IPS-15b (cell line): ENCODE measurements around the gene AEBP2.
"Not testable (repeated sequence)": the region's sequence is repeated elsewhere in the genome, so short reads cannot be mapped to it uniquely, and the experiment has no call there.

Experiments
- H3K27me3 ChIP-seq: one replicate; pipeline ENCODE4 v1.6.1; 2013; ENCODE audit warnings: low read length; ENCODE audit not compliant: control insufficient read depth, insufficient read depth
- H3K36me3 ChIP-seq: one replicate; pipeline ENCODE4 v1.6.1; 2013; ENCODE audit warnings: low read length; ENCODE audit not compliant: control insufficient read depth, insufficient read depth
- H3K4me1 ChIP-seq: one replicate; pipeline ENCODE4 v1.6.1; 2013; ENCODE audit warnings: mild to moderate bottlenecking, low read length; ENCODE audit not compliant: control insufficient read depth, insufficient read depth
- H3K4me3 ChIP-seq: one replicate; pipeline ENCODE4 v1.5.1; 2013; ENCODE audit warnings: low read depth, low read length
- H3K9ac ChIP-seq: one replicate; pipeline ENCODE4 v1.6.1; 2013; ENCODE audit warnings: low read depth, mild to moderate bottlenecking, low read length
- H3K9me3 ChIP-seq: one replicate; pipeline ENCODE4 v1.6.1; 2013; ENCODE audit warnings: mild to moderate bottlenecking, low read length; ENCODE audit not compliant: control insufficient read depth, insufficient read depth

AEBP2 gene

DNA sequence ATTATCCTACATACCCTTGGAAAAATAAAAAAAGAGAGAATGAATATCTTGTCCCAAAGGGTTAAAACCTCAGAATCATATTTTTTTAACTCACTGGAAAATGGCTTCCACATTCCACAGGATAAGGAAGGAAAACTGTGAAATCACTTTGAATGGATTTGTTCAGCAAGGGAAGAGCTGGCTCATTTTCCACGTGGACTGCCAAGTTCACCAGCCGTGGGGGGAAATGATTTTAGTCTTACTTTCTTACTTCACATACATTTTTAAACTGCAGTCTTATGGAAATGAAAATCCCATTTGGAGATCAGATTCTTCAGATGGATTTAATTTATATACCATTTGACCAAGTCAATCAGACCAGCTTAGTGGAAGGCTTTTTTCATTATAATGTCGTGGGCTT, 29.9 kb upstream of the AEBP2 start:
- Histone ChIP-seq H3K4me3 (no peak overlapping the region), H3K9me3 (no peaks in the 10 kb centered on the region), H3K27me3 (no peaks in the 10 kb centered on the region), H3K9ac (no peak overlapping the region), H3K4me1 (peaks cover 26% of the 10 kb centered on the region), H3K36me3 (no peaks in the 10 kb centered on the region)

DNA sequence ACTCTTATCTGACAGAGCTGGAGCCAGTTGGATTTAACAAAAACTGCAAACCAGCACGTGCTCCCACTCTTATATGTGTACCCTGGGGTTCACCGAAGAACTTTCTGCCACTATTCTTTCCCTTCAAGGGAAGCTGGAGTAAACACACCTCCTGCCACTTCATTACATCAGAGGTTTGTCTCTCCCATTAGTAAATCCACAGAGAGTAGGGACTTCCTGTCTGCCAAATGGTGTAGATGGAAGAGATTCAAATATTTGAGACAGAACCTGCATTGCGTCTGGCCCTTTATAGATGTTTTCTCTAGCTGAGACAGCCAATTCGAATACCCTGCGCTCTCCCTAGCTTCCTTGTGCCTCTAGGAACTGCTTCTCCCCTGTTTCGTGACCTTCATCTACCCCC, 29.1 kb upstream of the AEBP2 start:
- H3K9ac ChIP-seq = no peak overlapping the region
- H3K36me3 ChIP-seq = no peaks in the 10 kb centered on the region
- H3K4me1 ChIP-seq = peaks cover 26% of the 10 kb centered on the region
- H3K27me3 ChIP-seq = no peaks in the 10 kb centered on the region
- no peak overlapping the region for H3K4me3 ChIP-seq
- H3K9me3 ChIP-seq = no peaks in the 10 kb centered on the region

GRCh38 chr12:19410629-19411185, 28.6 kb upstream of the AEBP2 start:
- Histone ChIP-seq H3K9me3 (no peaks in the 10 kb centered on the region), H3K9ac (no peak overlapping the region), H3K4me1 (peaks cover 26% of the 10 kb centered on the region), H3K36me3 (no peaks in the 10 kb centered on the region), H3K4me3 (no peak overlapping the region), H3K27me3 (no peaks in the 10 kb centered on the region)

DNA sequence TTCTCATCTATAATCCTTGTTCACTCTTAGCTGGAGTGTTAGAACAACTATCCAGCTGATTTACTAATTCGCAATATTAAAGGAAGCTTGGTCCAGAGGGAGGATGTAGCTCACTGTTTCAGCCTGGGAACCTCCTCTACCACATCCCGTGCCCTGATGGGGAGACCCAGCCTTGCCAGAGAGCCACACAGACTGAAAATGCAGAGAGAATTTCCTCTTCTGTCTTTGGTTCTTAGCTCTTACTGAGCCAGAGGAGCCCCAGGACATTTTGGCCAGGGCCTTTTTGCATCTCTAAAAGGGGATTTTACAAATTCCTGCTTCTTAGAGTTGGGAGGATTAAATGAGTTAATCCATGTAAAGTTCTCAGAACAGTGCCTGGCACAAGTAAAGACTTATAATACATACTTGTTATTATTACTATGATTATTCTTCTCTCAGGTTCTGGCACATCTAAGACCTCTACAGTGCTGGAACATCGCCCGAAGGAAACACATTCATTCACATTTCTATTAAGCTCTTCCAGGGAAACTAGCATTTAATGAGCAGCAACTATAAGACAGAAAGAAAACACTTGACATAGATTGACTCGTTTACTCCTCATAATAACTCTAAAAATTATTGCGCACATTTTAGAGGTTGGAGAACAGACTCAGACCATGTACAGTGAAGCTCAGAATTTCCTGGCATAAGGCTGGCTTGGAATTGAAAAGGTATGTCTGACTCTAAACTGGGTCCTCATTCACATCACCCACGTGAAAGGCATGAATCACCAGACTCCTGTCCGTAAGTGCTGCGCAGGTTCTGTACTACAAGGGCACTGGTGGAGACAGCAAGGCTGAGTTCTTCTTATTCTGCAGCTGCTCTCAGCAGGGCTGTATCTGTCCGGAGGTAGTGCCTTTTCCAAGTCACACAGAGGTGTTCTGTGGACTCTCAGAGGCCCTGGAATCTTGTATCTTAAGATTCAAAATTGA, 27.8 kb upstream of the AEBP2 start:
- H3K4me1 ChIP-seq = peaks cover 26% of the 10 kb centered on the region
- H3K9ac ChIP-seq = no peak overlapping the region
- H3K9me3 ChIP-seq = no peaks in the 10 kb centered on the region
- H3K36me3 ChIP-seq = no peaks in the 10 kb centered on the region
- no peaks in the 10 kb centered on the region for H3K27me3 ChIP-seq
- H3K4me3 ChIP-seq = no peak overlapping the region

- Histone ChIP-seq H3K27me3 (no peaks in the 10 kb centered on the region), H3K4me3 (no peak overlapping the region), H3K4me1 (peaks cover 26% of the 10 kb centered on the region), H3K9me3 (no peaks in the 10 kb centered on the region), H3K9ac (no peak overlapping the region), H3K36me3 (no peaks in the 10 kb centered on the region)
Observed at GRCh38 chr12:19412844-19413243, 26.4 kb upstream of the AEBP2 start.

- peaks cover 26% of the 10 kb centered on the region for H3K4me1 ChIP-seq
- H3K27me3 ChIP-seq, H3K9me3 ChIP-seq, H3K36me3 ChIP-seq, H3K9ac ChIP-seq, H3K4me3 ChIP-seq: not testable (repeated sequence)
Observed at GRCh38 chr12:19413582-19413981, 25.7 kb upstream of the AEBP2 start.

- H3K9ac ChIP-seq = no peak overlapping the region
- peaks cover 12% of the 10 kb centered on the region for H3K4me1 ChIP-seq
- H3K27me3 ChIP-seq = no peaks in the 10 kb centered on the region
- H3K9me3 ChIP-seq = no peaks in the 10 kb centered on the region
- H3K4me3 ChIP-seq = no peak overlapping the region
- no peaks in the 10 kb centered on the region for H3K36me3 ChIP-seq
Observed at GRCh38 chr12:19415563-19415962, 23.7 kb upstream of the AEBP2 start.

GRCh38 chr12:19419086-19419485, 20.2 kb upstream of the AEBP2 start:
- H3K9me3 ChIP-seq = no peaks in the 10 kb centered on the region
- H3K4me3 ChIP-seq = no peak overlapping the region
- no peaks in the 10 kb centered on the region for H3K36me3 ChIP-seq
- no peak overlapping the region for H3K9ac ChIP-seq
- no peaks in the 10 kb centered on the region for H3K27me3 ChIP-seq
- H3K4me1 ChIP-seq = peaks cover 4% of the 10 kb centered on the region

GRCh38 chr12:19421503-19422282, 17.6 kb upstream of the AEBP2 start:
- Histone ChIP-seq H3K9me3 (no peaks in the 10 kb centered on the region), H3K4me3 (no peak overlapping the region), H3K4me1 (peaks cover 4% of the 10 kb centered on the region), H3K27me3 (no peaks in the 10 kb centered on the region), H3K9ac (no peak overlapping the region), H3K36me3 (no peaks in the 10 kb centered on the region)

GRCh38 chr12:19423166-19423930, 15.9 kb upstream of the AEBP2 start:
- H3K36me3 ChIP-seq = no peaks in the 10 kb centered on the region
- no peaks in the 10 kb centered on the region for H3K27me3 ChIP-seq
- H3K4me1 ChIP-seq = peaks cover 4% of the 10 kb centered on the region
- no peaks in the 10 kb centered on the region for H3K9me3 ChIP-seq
- no peak overlapping the region for H3K4me3 ChIP-seq
- H3K9ac ChIP-seq = no peak overlapping the region

DNA sequence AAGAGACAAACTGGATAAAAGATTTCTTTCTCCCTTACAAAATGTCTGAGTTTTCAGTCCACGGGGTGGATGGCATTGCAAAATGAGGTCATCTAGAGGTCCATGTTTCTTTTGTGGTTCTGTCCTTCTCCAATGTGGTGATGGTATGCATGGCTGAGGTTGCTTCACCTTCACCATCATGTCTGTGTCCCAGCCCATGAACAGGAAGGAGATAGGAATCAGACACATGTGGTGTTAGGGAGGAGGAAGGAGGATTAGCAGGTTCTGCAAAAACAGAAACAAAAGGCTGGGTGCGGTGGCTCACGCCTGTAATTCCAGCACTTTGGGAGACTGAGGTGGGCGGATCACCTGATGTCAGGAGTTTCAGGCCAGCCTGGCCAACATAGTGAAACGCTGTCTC, 11.0 kb upstream of the AEBP2 start:
- H3K4me3 ChIP-seq = no peak overlapping the region
- no peaks in the 10 kb centered on the region for H3K4me1 ChIP-seq
- H3K27me3 ChIP-seq = no peaks in the 10 kb centered on the region
- H3K9ac ChIP-seq = no peak overlapping the region
- no peaks in the 10 kb centered on the region for H3K9me3 ChIP-seq
- no peaks in the 10 kb centered on the region for H3K36me3 ChIP-seq
